Brain microvascular endothelial cell (primary cell): Measurements from ENCODE around the gene DEFB132.

Experiments
- DNase-seq: peaks from one replicate; pipeline ENCODE4 v3.0.0-alpha.2; 2020
- H3K27ac ChIP-seq: fragments of 250-450 bp; sonication (Bioruptor Pico); 2 replicates; pipeline ENCODE4 v1.5.1; 2020; ENCODE audit warnings: mild to moderate bottlenecking, moderate library complexity
- H3K27me3 ChIP-seq: fragments of 250-450 bp; sonication (Bioruptor Pico); replicated peaks from 2 replicates; pipeline ENCODE4 v1.5.1; 2020; ENCODE audit warnings: mild to moderate bottlenecking
- H3K36me3 ChIP-seq: fragments of 250-450 bp; sonication (Bioruptor Pico); replicated peaks from 2 replicates; pipeline ENCODE4 v1.5.1; 2020; ENCODE audit warnings: mild to moderate bottlenecking
- H3K4me3 ChIP-seq: 2 replicates; pipeline ENCODE4 v1.5.1; 2011; ENCODE audit warnings: low read depth, mild to moderate bottlenecking, control low read depth, low read length, moderate library complexity
- in situ Hi-C: cut with HindIII; loops from 2 replicates; pipeline ENCODE4 v1.10.0; 2017; ENCODE audit warnings: low sequenced_read_pairs, low pct_ligation_motif_present
- TF ChIP-seq, protein P1 (sequence below): IDR thresholded peaks from 2 replicates; pipeline ENCODE4 v1.5.1; 2011; ENCODE audit warnings: low read depth, mild to moderate bottlenecking, moderate library complexity, low read length, control low read depth, inconsistent platforms; ENCODE audit errors: missing control alignments

DEFB132 gene

GRCh38 chr20:276620-277495 lies 19.3 kb downstream of the DEFB132 start:
- in situ Hi-C loops = no loop called here
- Histone ChIP-seq H3K27me3 (no peaks in the 10 kb centered on the region), H3K36me3 (peaks cover 8% of the 10 kb centered on the region), H3K4me3 (no peak overlapping the region), H3K27ac (no peak overlapping the region)
- TF ChIP-seq, protein P1, sequence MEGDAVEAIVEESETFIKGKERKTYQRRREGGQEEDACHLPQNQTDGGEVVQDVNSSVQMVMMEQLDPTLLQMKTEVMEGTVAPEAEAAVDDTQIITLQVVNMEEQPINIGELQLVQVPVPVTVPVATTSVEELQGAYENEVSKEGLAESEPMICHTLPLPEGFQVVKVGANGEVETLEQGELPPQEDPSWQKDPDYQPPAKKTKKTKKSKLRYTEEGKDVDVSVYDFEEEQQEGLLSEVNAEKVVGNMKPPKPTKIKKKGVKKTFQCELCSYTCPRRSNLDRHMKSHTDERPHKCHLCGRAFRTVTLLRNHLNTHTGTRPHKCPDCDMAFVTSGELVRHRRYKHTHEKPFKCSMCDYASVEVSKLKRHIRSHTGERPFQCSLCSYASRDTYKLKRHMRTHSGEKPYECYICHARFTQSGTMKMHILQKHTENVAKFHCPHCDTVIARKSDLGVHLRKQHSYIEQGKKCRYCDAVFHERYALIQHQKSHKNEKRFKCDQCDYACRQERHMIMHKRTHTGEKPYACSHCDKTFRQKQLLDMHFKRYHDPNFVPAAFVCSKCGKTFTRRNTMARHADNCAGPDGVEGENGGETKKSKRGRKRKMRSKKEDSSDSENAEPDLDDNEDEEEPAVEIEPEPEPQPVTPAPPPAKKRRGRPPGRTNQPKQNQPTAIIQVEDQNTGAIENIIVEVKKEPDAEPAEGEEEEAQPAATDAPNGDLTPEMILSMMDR = no peak
- no peak for DNase-seq

DNA sequence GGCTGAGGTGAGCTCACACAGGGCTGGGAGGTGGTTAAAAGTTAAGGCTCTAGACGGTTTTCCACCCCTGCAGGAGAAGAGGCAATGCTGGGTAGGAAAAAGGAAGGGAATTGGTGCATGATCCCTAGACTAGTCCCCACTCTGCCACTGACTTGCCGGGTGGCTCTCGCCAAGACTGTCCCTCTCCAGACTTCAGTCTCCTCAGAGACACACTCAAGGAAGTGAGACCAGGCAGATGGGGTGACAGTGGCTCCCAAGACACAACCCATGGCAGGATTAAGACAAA lies 19.9 kb downstream of the DEFB132 start:
- DNase-seq = no peak
- TF ChIP-seq, protein P1 = no peak
- Histone ChIP-seq H3K27ac (no peak overlapping the region), H3K4me3 (no peak overlapping the region), H3K36me3 (peaks cover 8% of the 10 kb centered on the region), H3K27me3 (no peaks in the 10 kb centered on the region)
- in situ Hi-C loops = no loop called here

DNA sequence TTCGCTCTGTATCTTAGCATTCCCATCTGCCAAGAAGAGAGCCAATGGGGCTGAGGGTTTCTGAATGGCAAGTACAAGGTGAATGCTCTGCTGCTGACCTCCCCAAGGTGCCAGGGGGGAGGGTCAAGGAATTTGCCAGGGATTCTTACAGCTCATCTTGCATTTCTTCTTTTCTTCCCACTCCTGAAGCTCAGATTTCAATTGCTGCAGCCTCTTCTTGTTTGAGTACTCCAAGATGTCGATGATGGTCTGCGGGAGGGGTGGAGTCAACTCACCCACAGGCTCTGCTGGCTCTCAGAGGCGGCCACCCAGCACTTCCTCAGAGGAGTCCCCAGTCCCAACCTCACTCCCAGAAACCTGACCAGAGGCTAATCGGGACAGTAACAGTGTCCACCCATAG lies 20.7 kb downstream of the DEFB132 start:
- DNase-seq = no peak
- no peak overlapping the region for H3K4me3 ChIP-seq
- in situ Hi-C loops = no loop called here
- TF ChIP-seq, protein P1 = no peak
- H3K36me3 ChIP-seq = peaks cover 8% of the 10 kb centered on the region
- no peak overlapping the region for H3K27ac ChIP-seq
- H3K27me3 ChIP-seq = no peaks in the 10 kb centered on the region

DNA sequence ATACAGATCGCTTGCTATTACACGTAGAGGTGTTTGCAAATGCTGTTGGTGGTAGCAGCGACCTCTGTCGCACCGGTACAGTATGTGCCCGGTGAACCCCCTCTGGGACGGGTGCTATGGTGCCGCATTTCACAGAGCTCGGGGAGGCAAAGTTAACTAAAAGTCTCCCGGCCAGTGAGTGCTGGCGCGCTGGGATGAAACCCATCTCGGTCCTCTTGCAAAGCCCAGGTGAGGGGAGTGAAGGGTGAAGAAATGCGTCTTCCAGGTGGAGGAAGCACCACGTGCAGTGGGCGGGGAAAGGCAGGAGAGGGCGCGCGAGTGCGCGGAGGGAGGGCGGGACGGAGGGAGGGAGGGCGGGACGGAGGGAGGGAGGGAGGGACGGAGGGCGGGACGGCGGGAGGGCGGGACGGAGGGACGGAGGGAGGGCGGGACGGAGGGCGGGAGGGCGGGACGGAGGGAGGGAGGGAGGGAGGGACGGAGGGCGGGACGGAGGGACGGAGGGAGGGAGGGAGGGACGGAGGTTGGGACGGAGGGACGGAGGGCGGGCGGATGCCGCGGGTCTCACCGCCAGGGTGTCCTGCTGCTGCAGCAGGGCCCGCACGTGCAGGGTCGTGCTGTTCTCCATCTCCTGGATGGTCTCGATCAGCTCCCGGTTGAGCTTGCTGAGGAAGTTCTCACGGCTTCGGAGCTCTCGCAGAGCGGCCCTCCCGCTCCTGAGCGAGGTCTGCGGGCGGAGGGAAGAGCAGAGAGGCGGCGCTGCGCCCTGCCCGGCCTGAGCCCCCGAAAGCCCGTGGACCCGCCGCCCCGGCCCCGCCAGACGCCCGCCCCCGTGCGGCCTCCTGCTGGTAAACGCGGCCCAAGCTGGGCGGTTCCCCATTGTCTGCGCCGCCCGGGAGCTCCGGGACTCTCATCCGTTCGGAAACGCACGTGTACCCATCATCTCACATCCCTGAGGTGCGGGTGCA lies 21.4 kb downstream of the DEFB132 start:
- H3K36me3 ChIP-seq = peaks cover 8% of the 10 kb centered on the region

GRCh38 chr20:284172-284571 lies 26.6 kb downstream of the DEFB132 start:
- in situ Hi-C loops = no loop called here
- no peak for DNase-seq
- Histone ChIP-seq H3K36me3 (no peaks in the 10 kb centered on the region), H3K27me3 (no peaks in the 10 kb centered on the region), H3K4me3 (no peak overlapping the region), H3K27ac (no peak overlapping the region)
- TF ChIP-seq, protein P1 = no peak

More for the DNA sequence above, 21.4 kb downstream of the DEFB132 start:
- DNase-seq = no peak
- in situ Hi-C loops = no loop called here
- Histone ChIP-seq H3K27ac (no peak overlapping the region), H3K4me3 (peak overlapping the region; percentile 22), H3K27me3 (no peaks in the 10 kb centered on the region)
- TF ChIP-seq, protein P1 = peak; percentile 10
